GM21528 (cell line): Measurements from ENCODE around the gene NAT8L.

ENCODE experiments used
- ATAC-seq: cut with Tn5 transposase; IDR thresholded peaks from one replicate; pipeline ENCODE4 v1.9.1; 2021; ENCODE audit warnings: mild to moderate bottlenecking, moderate library complexity; ENCODE audit not compliant: unreplicated experiment, low FRiP score

Gene NAT8L

GRCh38 chr4:2089222-2089621, 30.1 kb downstream of the NAT8L start:
- ATAC-seq, result no peak

- no peak for ATAC-seq
Observed at GRCh38 chr4:2090642-2091041, 31.5 kb downstream of the NAT8L start.

- ATAC-seq, result no peak
Observed at GRCh38 chr4:2091990-2092668, 33.0 kb downstream of the NAT8L start.

GRCh38 chr4:2092669-2093053, 33.5 kb downstream of the NAT8L start:
- ATAC-seq, result no peak

GRCh38 chr4:2093265-2093664, 34.1 kb downstream of the NAT8L start:
- ATAC-seq, result no peak

GRCh38 chr4:2094545-2094944, 35.4 kb downstream of the NAT8L start:
- no peak for ATAC-seq

- no peak for ATAC-seq
Observed at GRCh38 chr4:2095236-2096072, 36.3 kb downstream of the NAT8L start.

- no peak for ATAC-seq
Observed at GRCh38 chr4:2096073-2096609, 37.0 kb downstream of the NAT8L start.

- no peak for ATAC-seq
Observed at GRCh38 chr4:2101346-2102044, 42.4 kb downstream of the NAT8L start.

GRCh38 chr4:2102045-2102883, 43.1 kb downstream of the NAT8L start:
- no peak for ATAC-seq

GRCh38 chr4:2103127-2103842, 44.2 kb downstream of the NAT8L start:
- ATAC-seq, result no peak

- ATAC-seq, result no peak
Observed at GRCh38 chr4:2103843-2104547, 44.9 kb downstream of the NAT8L start.

GRCh38 chr4:2104556-2105345, 45.6 kb downstream of the NAT8L start:
- no peak for ATAC-seq

GRCh38 chr4:2105559-2105958, 46.4 kb downstream of the NAT8L start:
- no peak for ATAC-seq

GRCh38 chr4:2116687-2117400, 57.7 kb downstream of the NAT8L start:
- no peak for ATAC-seq
